ENCODE results near the gene LRIT1.

The LRIT1 gene

GRCh38 chr10:84191106-84191505 lies 50.2 kb downstream of the LRIT1 start:
- no peak for DNase-seq

- no peak for DNase-seq
Measured at GRCh38 chr10:84190621-84191020, 50.7 kb downstream of the LRIT1 start.

DNA sequence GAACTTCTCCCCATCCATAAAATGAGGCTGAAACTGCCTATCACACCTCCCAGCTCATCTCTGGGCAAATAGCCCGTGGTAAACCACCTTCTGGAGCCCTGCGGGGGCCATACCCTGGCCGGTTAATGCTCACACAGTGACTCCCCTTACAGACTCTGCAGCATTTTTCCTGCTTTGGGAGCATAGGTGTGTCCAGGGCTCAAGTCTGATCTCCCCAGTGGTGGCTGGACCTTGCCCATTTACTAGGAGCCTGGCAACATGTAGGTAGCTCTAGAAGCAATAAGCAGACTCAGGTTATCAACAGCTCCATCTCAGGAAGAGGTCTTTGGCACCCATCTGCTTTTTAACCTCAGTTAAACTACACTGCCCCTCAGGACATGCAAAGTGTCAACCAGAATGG lies 52.5 kb downstream of the LRIT1 start:
- no peak for DNase-seq

DNA sequence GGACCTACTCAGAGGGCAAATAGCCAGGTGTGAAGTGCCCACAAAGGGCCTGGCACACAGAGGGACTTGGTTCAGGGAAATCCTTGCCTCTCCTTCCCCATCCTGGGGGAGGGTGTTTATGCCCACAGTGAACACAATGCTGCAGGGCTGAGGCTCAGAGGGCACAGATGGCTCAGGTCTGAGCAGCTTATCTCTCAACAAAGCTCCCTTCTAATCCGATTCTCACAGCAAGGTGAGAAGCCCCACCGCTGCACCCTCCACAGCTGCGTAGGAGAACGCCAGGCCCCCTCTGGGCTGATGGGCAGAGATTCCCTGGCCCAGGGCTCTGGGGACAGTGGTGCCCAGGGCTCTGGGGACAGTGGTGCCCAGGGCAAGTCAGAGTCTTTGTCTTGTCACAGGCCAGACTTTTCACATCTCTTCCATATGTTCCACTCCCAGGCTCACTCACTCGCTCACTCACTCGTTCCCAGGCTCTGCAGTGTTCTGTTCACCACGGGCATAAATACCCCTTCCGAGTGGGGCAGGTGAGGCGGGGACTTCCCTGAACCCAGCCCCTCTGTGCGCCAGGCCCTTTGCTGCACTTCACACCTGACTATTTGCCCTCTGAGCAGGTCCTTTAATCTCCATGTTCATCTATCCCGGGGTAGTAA lies 55.7 kb downstream of the LRIT1 start:
- no peak for DNase-seq

DNA sequence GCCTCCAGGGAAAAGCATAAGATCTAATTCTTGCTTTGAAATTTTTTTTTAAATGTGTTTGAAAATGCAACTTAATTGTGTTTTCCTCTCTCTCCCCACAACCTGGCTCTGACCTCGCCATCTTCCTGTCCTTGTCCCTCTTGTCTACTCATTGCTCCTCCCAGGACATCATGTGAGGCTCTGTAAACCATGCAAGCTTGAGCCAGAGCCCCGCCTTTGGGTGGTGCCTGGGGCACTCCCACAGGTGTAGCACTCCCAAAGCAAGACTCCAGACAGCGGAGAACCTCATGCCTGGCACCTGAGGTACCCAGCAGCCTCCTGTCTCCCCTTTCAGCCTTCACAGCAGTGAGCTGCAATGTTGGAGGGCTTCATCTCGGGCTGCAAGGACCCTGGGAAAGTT lies 56.8 kb downstream of the LRIT1 start:
- DNase-seq = no peak

GRCh38 chr10:84181631-84182030 lies 59.7 kb downstream of the LRIT1 start:
- no peak for DNase-seq
